NCI-H146 (cell line): ENCODE measurements around the gene ATXN3.
A peak's percentile ranks its signal among the peaks of the same experiment; 100 is the strongest.
"Not testable (repeated sequence)": the region's sequence is repeated elsewhere in the genome, so short reads cannot be mapped to it uniquely, and the experiment has no call there.

Experiments used
- DNase-seq: peaks from one replicate; lab custom pipeline; 2025; lab: John Stamatoyannopoulos, UW

The ATXN3 gene

GRCh38 chr14:92058006-92058917 lies 48.1 kb downstream of the ATXN3 start:
- peak; percentile 33 for DNase-seq

GRCh38 chr14:92049781-92050180 lies 56.6 kb downstream of the ATXN3 start:
- no peak for DNase-seq

GRCh38 chr14:92049221-92049620 lies 57.2 kb downstream of the ATXN3 start:
- not testable (repeated sequence) for DNase-seq

- DNase-seq, result not testable (repeated sequence)
Measured at GRCh38 chr14:92045904-92046303, 60.5 kb downstream of the ATXN3 start.

- not testable (repeated sequence) for DNase-seq
Measured at GRCh38 chr14:92041766-92042165, 64.6 kb downstream of the ATXN3 start.

- no peak for DNase-seq
Measured at GRCh38 chr14:92041203-92041602, 65.2 kb downstream of the ATXN3 start.

GRCh38 chr14:92040431-92041051 lies 65.8 kb downstream of the ATXN3 start:
- DNase-seq, result peak; percentile 45

- peak; percentile 86 for DNase-seq
Measured at GRCh38 chr14:92039719-92040430, 66.5 kb downstream of the ATXN3 start, which contains the start of gene TRIP11. TSS of gene TRIP11 (minus strand) at chr14:92040059. CDS start at chr14:92039685, 374 bp downstream.

- DNase-seq, result peak; percentile 71
Measured at GRCh38 chr14:92039063-92039718, 67.2 kb downstream of the ATXN3 start.

- DNase-seq, result no peak
Measured at GRCh38 chr14:92037989-92038388, 68.4 kb downstream of the ATXN3 start.

GRCh38 chr14:92035890-92036289 lies 70.5 kb downstream of the ATXN3 start:
- DNase-seq, result no peak

GRCh38 chr14:92033906-92034687 lies 72.3 kb downstream of the ATXN3 start:
- DNase-seq, result no peak

- DNase-seq, result no peak
Measured at GRCh38 chr14:92033433-92033832, 72.9 kb downstream of the ATXN3 start.

- no peak for DNase-seq
Measured at GRCh38 chr14:92026548-92027190, 79.7 kb downstream of the ATXN3 start.

- no peak for DNase-seq
Measured at GRCh38 chr14:92022036-92022435, 84.3 kb downstream of the ATXN3 start.

GRCh38 chr14:92021523-92021922 lies 84.9 kb downstream of the ATXN3 start:
- DNase-seq, result no peak

- DNase-seq, result no peak
Measured at GRCh38 chr14:92014040-92014439, 92.3 kb downstream of the ATXN3 start.

- peak; percentile 30 for DNase-seq
Measured at GRCh38 chr14:92012121-92012748, 94.1 kb downstream of the ATXN3 start.

- no peak for DNase-seq
Measured at GRCh38 chr14:92010644-92011043, 95.7 kb downstream of the ATXN3 start.

- no peak for DNase-seq
Measured at GRCh38 chr14:92009604-92010003, 96.8 kb downstream of the ATXN3 start.
